ENCODE data around the gene LTA. TPM values are rescaled to one million over a fixed set of nuclear protein-coding genes. Genes with fewer than 3 reads are reported as not detected.

LTA gene
- total and polyA plus RNA-seq, 2 experiments from 2014 or later, result not detected

DNA sequence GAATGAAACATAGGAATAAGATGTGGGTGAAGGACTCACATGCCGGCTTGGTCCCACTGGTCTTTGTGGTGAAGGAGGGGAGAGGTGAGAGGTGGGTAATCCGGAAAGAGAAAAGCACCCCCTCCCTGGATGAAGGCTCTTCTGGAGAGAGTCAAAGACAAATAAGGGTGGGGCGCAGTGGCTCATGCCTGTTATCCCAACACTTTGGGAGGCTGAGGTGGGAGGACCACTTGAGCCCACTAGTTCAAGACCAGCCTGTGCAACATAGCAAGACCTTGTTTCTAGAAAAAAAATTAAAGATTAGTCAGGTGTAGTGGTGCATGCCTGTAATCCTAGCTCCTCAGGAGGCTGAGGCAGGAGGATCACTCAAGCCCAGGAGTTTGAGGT is 7.0 kb downstream of the LTA start:
- Histone ChIP-seq H3K79me2 (ENCODE audit: insufficient read depth) (no peaks in the 10 kb centered on the region), H3K4me2 (ENCODE audit: unreplicated experiment) (no peak overlapping the region), H3K4me1 (ENCODE audit: insufficient read depth) (peaks cover 4% of the 10 kb centered on the region; the same call in 1 of the 2 replicates), H3K36me3 (ENCODE audit: low read depth) (no peaks in the 10 kb centered on the region), H4K20me1 (ENCODE audit: insufficient read depth) (no peaks in the 10 kb centered on the region), H3F3A (ENCODE audit: insufficient read depth) (no peaks in the 10 kb centered on the region), H3K9ac (no peak overlapping the region), H2AFZ (no peak overlapping the region), H3K4me3 (no peak overlapping the region), H3K9me2 (ENCODE audit: insufficient read depth) (no peaks in the 10 kb centered on the region), H3K27ac (no peak overlapping the region), H3K9me3 (ENCODE audit: low read depth) (no peaks in the 10 kb centered on the region), H3K27me3 (replicated peaks; ENCODE audit: insufficient read depth) (no peaks in the 10 kb centered on the region)
- WGBS, 2 experiments (ENCODE audit: low coverage in 1 of 2, low lambda C conversion rate in 2 of 2, missing lambda C conversion rate in 2 of 2), result 93 to 96% methylated on average over 3 of the region's 3 CpGs
- DNase-seq, result no peak
- TF ChIP-seq EZH2 (IDR thresholded peaks at IDR 0.05; ENCODE audit: insufficient read depth, poor library complexity, severe bottlenecking) (no peak), EZH2phosphoT487 (IDR thresholded peaks at IDR 0.05; ENCODE audit: insufficient read depth, low read depth) (no peak)
- in situ Hi-C loops (cut with MboI), result no loop called here

DNA sequence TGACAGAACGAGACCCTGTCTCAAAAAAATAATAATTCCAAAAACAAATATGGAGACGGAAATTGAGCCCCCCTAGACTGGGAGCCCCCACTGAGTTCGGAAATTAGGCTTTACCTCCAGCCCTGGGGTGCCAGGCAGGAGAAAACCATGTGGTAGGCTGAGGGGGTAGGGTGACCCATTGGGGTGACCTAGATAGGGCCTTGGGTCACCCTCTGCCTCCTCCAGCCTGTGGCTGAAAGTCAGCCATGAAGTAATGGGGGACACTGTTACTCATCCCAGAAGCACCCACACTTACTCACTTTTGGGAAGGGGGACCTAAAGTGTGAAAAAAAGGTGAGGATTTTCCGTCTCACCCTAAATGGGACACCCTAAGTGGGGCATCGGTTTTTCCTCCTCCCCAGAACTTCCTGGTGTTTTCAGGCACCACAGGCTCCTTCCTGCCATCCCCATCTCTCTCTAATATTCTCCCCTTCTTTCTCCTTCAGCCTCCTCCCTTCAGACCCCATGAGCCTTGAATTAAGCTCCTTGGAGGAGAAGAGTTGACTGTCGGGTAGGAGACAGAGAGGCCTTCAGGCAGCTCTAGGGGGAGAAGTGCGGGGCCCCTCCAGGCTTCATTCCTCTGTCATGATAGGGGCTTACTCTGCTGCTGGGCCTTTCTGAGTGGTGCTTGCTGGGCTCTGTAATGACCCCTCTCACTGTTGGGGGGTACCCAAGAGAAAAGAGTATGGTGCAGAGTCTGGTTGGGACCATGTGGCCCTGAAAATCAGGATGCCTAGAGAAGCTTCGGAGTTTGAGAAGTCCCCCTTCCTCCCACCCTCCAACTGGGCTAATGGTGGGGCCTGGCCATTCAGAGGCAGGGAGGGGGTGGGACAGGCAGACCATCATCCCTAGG is 7.7 kb downstream of the LTA start:
- no peaks in the 10 kb centered on the region for H3K9me3 ChIP-seq (ENCODE audit: low read depth)
- DNase-seq, result no peak
- H3K36me3 ChIP-seq (ENCODE audit: low read depth), result no peaks in the 10 kb centered on the region
- in situ Hi-C loops (cut with MboI), result no loop called here
- H3K79me2 ChIP-seq (ENCODE audit: insufficient read depth), result no peaks in the 10 kb centered on the region
- H3K9ac ChIP-seq, result no peak overlapping the region
- no peaks in the 10 kb centered on the region for H3F3A ChIP-seq (ENCODE audit: insufficient read depth)
- TF ChIP-seq EZH2phosphoT487 (IDR thresholded peaks at IDR 0.05; ENCODE audit: insufficient read depth, low read depth) (no peak), EZH2 (IDR thresholded peaks at IDR 0.05; ENCODE audit: insufficient read depth, poor library complexity, severe bottlenecking) (no peak)
- no peak overlapping the region for H3K4me3 ChIP-seq
- H3K27ac ChIP-seq, result no peak overlapping the region
- H3K4me1 ChIP-seq (ENCODE audit: insufficient read depth), result peaks cover 4% of the 10 kb centered on the region; the same call in 1 of the 2 replicates
- H4K20me1 ChIP-seq (ENCODE audit: insufficient read depth), result no peaks in the 10 kb centered on the region
- no peaks in the 10 kb centered on the region for H3K9me2 ChIP-seq (ENCODE audit: insufficient read depth)
- H3K4me2 ChIP-seq (ENCODE audit: unreplicated experiment), result no peak overlapping the region
- H3K27me3 ChIP-seq (replicated peaks; ENCODE audit: insufficient read depth), result no peaks in the 10 kb centered on the region
- WGBS, 2 experiments (ENCODE audit: low coverage in 1 of 2, low lambda C conversion rate in 2 of 2, missing lambda C conversion rate in 2 of 2), result 80% methylated on average over 8 of the region's 8 CpGs
- peak overlapping the region; percentile 98 for H2AFZ ChIP-seq

DNA sequence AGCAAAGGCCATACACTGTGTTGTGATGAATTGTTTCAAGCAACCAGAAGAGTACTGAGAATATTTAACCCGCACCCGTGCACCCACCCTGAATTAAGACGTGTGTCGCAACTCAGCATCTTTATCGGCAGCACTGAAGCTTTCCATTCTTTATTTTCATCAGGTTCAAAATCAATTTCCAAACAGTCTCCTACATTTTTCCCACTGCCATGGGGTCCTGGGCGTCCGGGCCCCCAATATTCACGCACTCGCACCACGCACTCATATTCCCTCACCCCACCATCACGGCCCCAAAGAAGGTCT is 8.3 kb downstream of the LTA start:
- Histone ChIP-seq H3K27ac (no peak overlapping the region), H3F3A (ENCODE audit: insufficient read depth) (no peaks in the 10 kb centered on the region), H4K20me1 (ENCODE audit: insufficient read depth) (no peaks in the 10 kb centered on the region), H2AFZ (peak overlapping the region; percentile 98), H3K4me2 (ENCODE audit: unreplicated experiment) (peak overlapping the region; percentile 96), H3K4me3 (peak overlapping the region; percentile 97), H3K9me2 (ENCODE audit: insufficient read depth) (no peaks in the 10 kb centered on the region), H3K4me1 (ENCODE audit: insufficient read depth) (peaks cover 4% of the 10 kb centered on the region; the same call in 1 of the 2 replicates), H3K9ac (peak overlapping the region; percentile 87), H3K36me3 (ENCODE audit: low read depth) (no peaks in the 10 kb centered on the region), H3K79me2 (ENCODE audit: insufficient read depth) (no peaks in the 10 kb centered on the region), H3K27me3 (replicated peaks; ENCODE audit: insufficient read depth) (no peaks in the 10 kb centered on the region), H3K9me3 (ENCODE audit: low read depth) (no peaks in the 10 kb centered on the region)
- TF ChIP-seq EZH2 (IDR thresholded peaks at IDR 0.05; ENCODE audit: insufficient read depth, poor library complexity, severe bottlenecking), result no peak
- TF ChIP-seq EZH2phosphoT487 (IDR thresholded peaks at IDR 0.05; ENCODE audit: insufficient read depth, low read depth), result no peak
- WGBS, 2 experiments (ENCODE audit: low coverage in 1 of 2, low lambda C conversion rate in 2 of 2, missing lambda C conversion rate in 2 of 2), result 40 to 49% methylated on average over 11 of the region's 11 CpGs
- no peak for DNase-seq
- in situ Hi-C loops (cut with MboI), result no loop called here

DNA sequence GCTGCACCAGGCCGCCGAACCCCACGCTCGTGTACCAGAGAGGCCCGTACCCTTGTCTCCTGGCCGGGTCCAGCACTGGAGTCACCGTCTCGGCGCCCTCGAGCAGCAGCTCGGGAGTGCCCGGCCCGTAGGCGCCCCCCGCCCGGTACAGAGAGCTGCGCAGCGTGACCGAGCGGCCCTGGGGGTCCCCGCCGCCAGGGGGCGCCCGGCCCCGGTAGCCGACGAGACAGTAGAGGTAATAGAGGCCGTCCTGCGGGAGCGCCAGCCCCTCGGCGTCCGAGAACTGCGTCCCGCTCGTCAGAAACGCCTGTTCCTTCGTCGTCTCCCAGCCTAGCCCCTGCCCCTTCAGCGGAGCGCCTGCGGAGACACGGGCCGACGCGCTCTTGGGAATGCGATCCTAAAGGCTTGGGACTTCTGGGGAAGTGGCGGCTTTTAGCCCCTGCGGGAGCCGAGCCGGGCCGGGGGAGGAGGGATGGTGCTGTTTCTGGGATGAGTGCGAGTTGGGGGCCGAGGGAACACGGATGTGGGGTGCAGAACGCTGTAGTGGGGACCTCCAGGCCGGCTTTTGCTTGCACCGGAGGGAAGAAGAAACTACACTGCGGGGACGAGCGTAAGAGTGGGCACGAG is 8.8 kb downstream of the LTA start:
- H3K27me3 ChIP-seq (replicated peaks; ENCODE audit: insufficient read depth), result no peaks in the 10 kb centered on the region
- no peak overlapping the region for H3K27ac ChIP-seq
- no peaks in the 10 kb centered on the region for H3K79me2 ChIP-seq (ENCODE audit: insufficient read depth)
- H4K20me1 ChIP-seq (ENCODE audit: insufficient read depth), result no peaks in the 10 kb centered on the region
- peak overlapping the region; percentile 96 for H3K4me2 ChIP-seq (ENCODE audit: unreplicated experiment)
- no peaks in the 10 kb centered on the region for H3K36me3 ChIP-seq (ENCODE audit: low read depth)
- no peaks in the 10 kb centered on the region for H3K9me2 ChIP-seq (ENCODE audit: insufficient read depth)
- in situ Hi-C loops (cut with MboI), result no loop called here
- H3K4me3 ChIP-seq, result peak overlapping the region; percentile 97
- no peak for TF ChIP-seq EZH2phosphoT487 (IDR thresholded peaks at IDR 0.05; ENCODE audit: insufficient read depth, low read depth)
- WGBS, 2 experiments (ENCODE audit: low coverage in 1 of 2, low lambda C conversion rate in 2 of 2, missing lambda C conversion rate in 2 of 2), result 1 to 2% methylated on average over 48 to 57 of the region's 62 CpGs
- peak overlapping the region; percentile 98 for H2AFZ ChIP-seq
- peaks cover 4% of the 10 kb centered on the region; the same call in 1 of the 2 replicates for H3K4me1 ChIP-seq (ENCODE audit: insufficient read depth)
- H3K9ac ChIP-seq, result peak overlapping the region; percentile 87
- H3K9me3 ChIP-seq (ENCODE audit: low read depth), result no peaks in the 10 kb centered on the region
- H3F3A ChIP-seq (ENCODE audit: insufficient read depth), result no peaks in the 10 kb centered on the region
- DNase-seq, result peak; percentile 85

Measured in GM23248 (cell line).